HG03442 (cell line): Measurements from ENCODE around the gene NAPA.

Source experiments
- ATAC-seq: cut with Tn5 transposase; IDR thresholded peaks from one replicate; pipeline ENCODE4 v1.9.1; 2021; ENCODE audit warnings: mild to moderate bottlenecking, moderate library complexity; ENCODE audit not compliant: unreplicated experiment

Gene NAPA

GRCh38 chr19:47514869-47515588, at the start of gene NAPA:
NAPA (minus strand) TSS chr19:47515063; CDS start chr19:47514940, 123 bp downstream.
- peak; percentile 79 for ATAC-seq

GRCh38 chr19:47564081-47564480, 49.2 kb upstream of the NAPA start:
- ATAC-seq, result no peak

- ATAC-seq, result no peak
Measured at GRCh38 chr19:47561440-47562057, 46.7 kb upstream of the NAPA start.

- ATAC-seq, result no peak
Measured at GRCh38 chr19:47560999-47561398, 46.1 kb upstream of the NAPA start.

GRCh38 chr19:47550129-47550528, 35.3 kb upstream of the NAPA start:
- ATAC-seq, result no peak

GRCh38 chr19:47549261-47549862, 34.5 kb upstream of the NAPA start:
- ATAC-seq, result no peak

GRCh38 chr19:47547199-47547598, 32.3 kb upstream of the NAPA start:
- ATAC-seq, result no peak

- no peak for ATAC-seq
Measured at GRCh38 chr19:47545061-47545948, 30.4 kb upstream of the NAPA start.

- no peak for ATAC-seq
Measured at GRCh38 chr19:47544476-47544875, 29.6 kb upstream of the NAPA start.

- no peak for ATAC-seq
Measured at GRCh38 chr19:47544075-47544474, 29.2 kb upstream of the NAPA start.

- no peak for ATAC-seq
Measured at GRCh38 chr19:47542030-47542475, 27.2 kb upstream of the NAPA start.

GRCh38 chr19:47541518-47541917, 26.7 kb upstream of the NAPA start:
- no peak for ATAC-seq

GRCh38 chr19:47540748-47541147, 25.9 kb upstream of the NAPA start:
- no peak for ATAC-seq

- no peak for ATAC-seq
Measured at GRCh38 chr19:47539747-47540311, 25.0 kb upstream of the NAPA start.

GRCh38 chr19:47538812-47539211, 23.9 kb upstream of the NAPA start:
- ATAC-seq, result no peak

- no peak for ATAC-seq
Measured at GRCh38 chr19:47537493-47537892, 22.6 kb upstream of the NAPA start.

GRCh38 chr19:47534628-47535027, 19.8 kb upstream of the NAPA start:
- no peak for ATAC-seq

- ATAC-seq, result no peak
Measured at GRCh38 chr19:47531640-47532387, 17.0 kb upstream of the NAPA start.

GRCh38 chr19:47529018-47529742, 14.3 kb upstream of the NAPA start:
- no peak for ATAC-seq
